ENCODE data around the gene ZIC1.

Gene ZIC1

DNA sequence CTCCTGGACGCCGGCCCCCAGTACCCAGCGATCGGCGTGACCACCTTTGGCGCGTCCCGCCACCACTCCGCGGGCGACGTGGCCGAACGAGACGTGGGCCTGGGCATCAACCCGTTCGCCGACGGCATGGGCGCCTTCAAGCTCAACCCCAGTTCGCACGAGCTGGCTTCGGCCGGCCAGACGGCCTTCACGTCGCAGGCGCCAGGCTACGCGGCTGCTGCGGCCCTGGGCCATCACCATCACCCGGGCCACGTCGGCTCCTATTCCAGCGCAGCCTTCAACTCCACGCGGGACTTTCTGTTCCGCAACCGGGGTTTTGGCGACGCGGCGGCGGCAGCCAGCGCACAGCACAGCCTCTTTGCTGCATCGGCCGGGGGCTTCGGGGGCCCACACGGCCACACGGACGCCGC lies 956 bp downstream of the ZIC1 start:
- no peak for DNase-seq (ENCODE audit: low read depth, low spot score)

DNA sequence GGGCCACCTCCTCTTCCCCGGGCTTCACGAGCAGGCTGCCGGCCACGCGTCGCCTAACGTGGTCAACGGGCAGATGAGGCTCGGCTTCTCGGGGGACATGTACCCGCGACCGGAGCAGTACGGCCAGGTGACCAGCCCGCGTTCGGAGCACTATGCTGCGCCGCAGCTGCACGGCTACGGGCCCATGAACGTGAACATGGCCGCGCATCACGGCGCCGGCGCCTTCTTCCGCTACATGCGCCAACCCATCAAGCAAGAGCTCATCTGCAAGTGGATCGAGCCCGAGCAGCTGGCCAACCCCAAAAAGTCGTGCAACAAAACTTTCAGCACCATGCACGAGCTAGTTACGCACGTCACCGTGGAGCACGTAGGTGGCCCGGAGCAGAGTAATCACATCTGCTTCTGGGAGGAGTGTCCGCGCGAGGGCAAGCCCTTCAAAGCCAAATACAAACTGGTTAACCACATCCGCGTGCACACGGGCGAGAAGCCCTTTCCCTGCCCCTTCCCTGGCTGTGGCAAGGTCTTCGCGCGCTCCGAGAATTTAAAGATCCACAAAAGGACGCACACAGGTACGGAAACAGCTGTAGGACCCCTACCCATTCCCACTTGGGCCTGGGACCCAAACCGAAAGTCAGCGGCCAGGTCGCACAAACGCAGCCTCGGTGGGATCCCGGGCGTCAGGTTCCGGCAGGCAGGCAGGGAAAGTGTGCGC lies 1.5 kb downstream of the ZIC1 start:
- no peak for DNase-seq (ENCODE audit: low read depth, low spot score)

DNA sequence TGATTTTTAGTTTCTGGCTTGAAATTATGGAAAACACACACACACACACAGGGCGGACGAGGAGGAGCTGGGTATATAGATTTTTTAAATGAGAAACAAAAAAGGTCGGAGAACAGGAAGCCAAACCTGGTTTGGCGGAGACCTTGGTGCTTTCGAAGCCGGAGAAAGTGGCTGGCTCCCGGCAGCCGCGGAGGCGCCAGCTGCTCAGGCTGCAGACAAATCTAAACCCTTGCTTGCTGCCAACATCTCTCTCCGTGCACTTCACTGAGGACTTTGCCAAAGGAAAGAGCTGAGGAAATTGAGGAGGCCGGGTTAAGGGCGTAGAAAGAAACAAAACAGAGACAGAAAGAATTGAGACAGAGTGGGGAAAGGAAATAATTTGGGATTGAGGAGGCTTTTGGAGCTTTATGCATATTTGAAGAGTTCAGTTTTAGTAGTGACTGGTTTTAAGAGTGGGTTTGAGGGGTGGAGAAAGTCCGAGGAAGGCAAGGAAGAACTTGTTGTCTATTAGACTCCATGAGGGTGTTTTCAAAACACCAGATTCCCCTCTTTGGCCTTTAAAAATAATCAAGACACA lies 2.2 kb downstream of the ZIC1 start:
- no peak for DNase-seq (ENCODE audit: low read depth, low spot score)

DNA sequence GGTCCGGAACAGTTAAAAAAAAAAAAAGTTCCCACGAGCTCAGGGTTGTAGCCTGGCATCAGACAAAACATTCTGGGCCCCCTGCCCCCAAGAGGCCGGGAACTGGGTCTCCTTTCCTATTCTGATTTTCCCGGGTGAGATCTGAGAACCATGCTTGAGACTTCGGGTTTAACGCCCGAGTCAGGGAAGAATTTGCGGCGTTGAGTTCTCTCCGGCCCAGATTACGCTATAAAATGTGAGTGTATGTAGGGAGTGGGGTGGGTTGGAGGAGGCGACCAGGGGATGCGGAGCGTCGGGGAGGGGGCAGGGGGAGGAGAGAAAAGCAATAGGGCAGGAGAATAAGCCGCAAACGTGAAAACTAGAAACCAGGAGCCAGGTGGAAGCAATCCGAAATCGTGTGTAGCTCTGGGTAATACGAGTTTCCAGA lies 2.7 kb downstream of the ZIC1 start:
- DNase-seq (ENCODE audit: low read depth, low spot score), result no peak

DNA sequence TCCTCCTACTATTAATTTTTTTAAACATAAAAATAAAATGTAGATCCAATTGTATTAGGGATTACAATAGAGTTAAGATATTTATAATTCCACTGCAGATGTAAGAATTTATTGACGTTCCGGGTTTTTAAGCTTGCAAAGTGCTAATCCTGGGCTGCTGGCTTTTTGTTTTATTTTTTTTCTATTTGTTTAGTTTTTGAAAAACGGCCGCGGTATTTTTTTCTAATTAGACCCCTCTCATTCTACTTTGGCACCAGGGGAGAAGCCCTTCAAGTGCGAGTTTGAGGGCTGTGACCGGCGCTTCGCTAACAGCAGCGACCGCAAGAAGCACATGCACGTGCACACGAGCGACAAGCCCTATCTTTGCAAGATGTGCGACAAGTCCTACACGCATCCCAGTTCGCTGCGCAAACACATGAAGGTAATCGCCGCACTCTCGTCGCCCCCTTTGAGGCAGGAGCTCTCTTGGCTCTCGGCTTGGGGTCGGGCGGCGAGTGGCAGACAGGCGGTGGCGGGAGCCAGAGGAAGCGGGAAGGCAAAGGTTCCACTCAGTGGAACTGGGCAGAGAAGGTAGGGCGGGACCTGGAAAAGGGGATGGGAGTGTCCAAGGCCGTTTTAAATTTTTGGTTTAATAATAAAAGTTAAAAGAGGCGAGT lies 3.2 kb downstream of the ZIC1 start:
- no peak for DNase-seq (ENCODE audit: low read depth, low spot score)

DNA sequence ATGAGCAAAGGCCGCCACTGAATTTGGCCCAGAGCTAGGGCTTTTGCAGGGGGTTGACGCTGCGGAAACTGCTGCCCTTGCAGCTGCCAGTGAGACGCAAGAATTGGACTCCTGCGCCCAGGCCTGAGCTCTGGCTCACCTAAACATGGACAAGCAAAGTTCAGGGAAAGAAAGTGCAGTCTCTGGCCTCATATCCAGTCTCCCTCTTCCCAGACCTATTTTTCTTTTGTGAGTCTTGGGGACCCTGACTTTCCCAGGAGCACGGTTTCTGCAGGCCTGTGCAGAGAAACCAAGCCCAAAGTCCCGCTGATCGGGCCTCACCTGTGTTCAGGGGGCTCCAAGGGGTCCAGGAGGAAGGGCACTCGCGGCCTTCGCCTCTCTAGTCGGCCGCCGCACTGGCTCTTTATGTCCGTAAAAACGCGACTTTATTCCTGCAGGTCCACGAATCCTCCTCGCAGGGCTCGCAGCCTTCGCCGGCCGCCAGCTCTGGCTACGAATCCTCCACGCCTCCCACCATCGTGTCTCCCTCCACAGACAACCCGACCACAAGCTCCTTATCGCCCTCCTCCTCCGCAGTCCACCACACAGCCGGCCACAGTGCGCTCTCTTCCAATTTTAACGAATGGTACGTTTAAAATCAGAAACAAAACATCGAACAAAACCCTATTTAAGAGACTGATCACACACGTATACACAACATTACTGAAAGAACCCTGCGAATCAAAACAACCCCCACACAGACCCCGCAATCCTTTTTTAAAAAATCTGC lies 3.9 kb downstream of the ZIC1 start:
- no peak for DNase-seq (ENCODE audit: low read depth, low spot score)

DNA sequence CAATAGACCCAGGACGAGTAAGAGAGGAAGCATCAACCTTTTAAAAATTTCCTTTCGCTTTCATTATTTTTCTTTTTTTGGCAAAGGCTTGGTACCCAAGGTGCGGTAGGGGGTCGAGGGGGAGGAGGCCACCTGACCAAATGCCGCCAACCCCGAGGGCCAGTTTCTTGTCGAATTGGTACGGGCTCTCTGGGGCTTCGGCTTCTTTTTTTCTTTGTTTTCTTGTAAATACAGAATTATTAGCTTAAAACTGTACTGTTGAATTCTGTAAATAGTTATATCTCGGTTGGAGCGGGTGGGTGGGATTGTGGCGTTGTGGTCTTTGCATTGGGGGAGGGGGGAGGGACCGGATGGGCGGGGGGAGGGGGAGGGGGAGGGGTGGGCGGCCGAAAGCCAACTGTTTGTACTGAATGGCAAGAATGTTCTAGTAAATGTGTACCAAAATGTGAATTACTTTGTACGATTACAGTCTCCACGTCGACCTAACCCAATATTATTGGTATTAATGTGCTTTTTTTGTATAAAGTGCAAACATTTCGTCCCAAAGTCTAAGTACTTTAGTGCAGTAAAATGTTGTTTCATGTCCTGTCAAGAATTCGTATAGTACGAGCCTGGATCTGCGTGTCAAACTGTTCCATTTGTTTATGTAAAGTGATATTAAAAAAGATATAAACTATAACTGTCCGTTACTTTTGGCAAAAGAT lies 4.7 kb downstream of the ZIC1 start:
- no peak for DNase-seq (ENCODE audit: low read depth, low spot score)

DNA sequence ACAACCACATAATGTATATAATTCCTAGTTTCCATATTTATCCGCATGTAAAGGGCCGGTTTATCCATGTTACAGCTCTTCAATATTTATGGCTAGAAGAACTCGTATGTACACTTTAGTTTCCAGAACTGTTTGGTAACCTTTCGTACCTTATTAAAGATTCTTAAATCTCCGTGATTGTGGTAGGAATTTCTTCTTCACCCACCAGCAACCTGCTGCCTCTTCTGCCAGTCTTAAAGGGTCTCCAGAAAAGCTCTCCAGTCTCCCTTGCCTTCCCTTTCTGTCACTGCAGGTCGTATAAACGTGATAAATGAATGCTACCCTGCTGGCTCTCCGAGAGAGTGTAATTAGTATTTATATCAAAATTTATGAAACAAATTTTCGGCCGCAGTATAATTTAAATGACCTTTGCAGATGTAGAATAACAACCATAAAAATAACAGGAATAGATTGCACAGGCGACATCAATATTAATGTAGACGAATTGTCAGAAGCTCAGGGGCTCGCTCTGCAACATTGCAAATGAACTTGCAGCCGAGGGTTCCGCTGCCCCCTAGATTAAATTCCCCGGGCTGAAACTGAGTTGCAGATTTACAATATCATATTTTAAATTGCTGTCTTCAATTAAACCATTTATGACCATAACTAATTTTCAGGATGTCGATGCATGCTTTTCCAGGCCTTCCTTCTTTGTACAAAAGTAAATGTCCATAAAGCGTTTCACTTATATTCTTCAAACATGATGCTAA lies 5.4 kb downstream of the ZIC1 start:
- DNase-seq (ENCODE audit: low read depth, low spot score), result no peak

DNA sequence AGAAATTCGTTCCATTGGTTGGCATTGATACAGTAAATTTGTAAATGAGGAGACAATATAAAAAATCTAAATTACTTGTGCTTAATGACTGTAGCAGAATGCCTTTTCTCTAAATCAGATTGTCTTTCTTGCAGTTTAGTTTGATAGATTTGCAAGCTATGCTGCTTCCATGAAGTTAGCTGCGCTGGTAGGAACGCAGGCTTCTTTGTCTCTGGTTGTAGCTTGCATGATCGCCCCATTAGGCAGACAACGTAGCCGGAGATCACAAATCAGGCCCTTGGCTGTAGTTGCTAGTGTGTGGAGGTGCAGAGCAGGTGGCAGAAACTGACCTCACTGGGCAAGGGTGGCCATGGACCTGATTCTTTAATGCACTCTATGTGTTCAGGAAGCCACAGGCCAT lies 6.1 kb downstream of the ZIC1 start:
- no peak for DNase-seq (ENCODE audit: low read depth, low spot score)

DNA sequence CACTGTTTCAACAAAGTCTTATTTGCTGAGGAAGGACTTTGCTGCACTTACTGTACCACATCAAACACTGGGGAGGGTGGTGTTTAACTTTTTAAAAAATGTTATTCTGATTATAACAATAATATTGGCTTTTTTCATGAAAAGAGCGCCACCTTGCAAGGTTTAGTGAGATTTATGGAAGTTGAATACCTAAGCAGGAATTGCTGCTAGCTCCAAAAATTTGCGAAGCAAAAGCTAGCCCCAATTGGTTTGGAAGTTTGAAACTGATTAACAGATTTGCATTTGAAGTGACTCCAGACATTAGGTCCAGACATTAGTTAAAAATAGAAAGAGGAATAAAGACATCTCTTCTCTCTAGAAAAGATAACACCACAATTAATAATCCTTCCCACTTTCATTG lies 6.7 kb downstream of the ZIC1 start:
- DNase-seq (ENCODE audit: low read depth, low spot score), result no peak

DNA sequence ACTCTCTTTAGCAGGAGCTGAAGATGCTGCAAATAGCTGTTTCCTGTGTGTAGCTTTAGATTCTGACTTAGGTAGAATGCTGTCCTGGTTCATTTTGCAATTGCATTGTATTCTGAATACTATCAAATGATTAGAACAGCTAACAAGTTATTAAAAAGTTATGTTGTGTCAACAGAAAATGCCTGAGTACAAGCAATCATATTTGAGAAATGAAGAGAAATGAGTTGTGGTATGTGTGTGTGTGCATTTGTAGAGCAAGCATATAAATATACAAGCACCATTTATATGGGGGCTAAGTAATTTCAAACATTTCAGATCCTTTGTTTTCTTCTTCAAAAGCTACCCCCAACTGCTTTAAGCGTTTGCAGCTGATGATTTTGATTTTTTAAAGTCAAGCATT lies 7.8 kb downstream of the ZIC1 start:
- DNase-seq (ENCODE audit: low read depth, low spot score), result no peak

DNA sequence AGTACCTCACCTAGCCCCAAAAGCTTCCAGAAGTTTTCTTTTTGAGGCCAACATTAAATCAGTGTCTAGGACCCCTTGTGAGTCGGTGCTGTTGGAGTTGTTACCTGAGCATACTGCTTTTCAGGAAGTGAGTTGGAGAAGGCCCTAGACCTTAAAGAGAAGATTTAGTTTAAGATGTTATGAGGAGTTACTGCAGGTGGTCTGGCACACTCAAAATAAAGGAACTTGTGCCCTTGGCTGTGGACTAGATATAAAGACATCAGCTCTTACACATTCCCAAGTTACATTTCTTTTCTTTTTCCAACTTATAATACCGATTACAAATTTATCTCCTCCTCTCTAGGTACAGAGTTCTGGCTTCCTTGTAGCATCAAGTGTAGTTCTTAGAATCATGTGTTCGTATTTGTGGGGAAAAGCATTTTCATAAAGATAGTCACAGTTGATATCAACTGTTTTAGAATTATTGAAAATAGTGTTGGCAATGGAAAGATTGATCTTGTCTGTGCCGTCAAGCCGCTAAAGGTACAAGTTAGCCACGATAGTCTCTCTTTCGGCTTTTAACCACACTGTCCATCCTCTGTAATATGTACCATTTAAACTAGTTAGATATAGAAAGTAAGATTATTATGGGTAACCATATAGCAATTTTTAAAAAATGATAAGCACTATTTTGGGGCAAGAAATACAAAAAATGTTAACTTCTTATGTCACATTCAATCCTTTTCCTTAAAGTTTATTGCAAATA lies 8.6 kb downstream of the ZIC1 start:
- no peak for DNase-seq (ENCODE audit: low read depth, low spot score)

DNA sequence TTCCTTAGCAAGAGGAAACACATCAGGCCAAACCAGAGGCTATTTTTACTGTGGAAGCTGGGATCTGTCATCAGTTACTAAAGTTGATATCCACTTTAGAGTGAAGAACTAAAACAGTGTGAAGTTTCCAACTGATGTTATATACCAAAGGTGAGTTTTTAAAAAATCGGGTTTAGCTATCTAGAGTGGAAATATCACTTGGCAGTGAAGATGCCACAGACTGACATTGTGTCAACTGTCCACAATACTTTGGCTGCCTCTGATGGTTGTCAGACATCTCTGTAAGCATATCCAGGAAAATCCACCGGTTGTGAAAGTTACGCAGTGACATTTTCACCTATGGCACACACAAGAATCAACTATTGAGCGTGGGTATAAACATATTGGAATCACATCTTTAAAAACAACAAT lies 9.2 kb downstream of the ZIC1 start:
- DNase-seq (ENCODE audit: low read depth, low spot score), result no peak

DNA sequence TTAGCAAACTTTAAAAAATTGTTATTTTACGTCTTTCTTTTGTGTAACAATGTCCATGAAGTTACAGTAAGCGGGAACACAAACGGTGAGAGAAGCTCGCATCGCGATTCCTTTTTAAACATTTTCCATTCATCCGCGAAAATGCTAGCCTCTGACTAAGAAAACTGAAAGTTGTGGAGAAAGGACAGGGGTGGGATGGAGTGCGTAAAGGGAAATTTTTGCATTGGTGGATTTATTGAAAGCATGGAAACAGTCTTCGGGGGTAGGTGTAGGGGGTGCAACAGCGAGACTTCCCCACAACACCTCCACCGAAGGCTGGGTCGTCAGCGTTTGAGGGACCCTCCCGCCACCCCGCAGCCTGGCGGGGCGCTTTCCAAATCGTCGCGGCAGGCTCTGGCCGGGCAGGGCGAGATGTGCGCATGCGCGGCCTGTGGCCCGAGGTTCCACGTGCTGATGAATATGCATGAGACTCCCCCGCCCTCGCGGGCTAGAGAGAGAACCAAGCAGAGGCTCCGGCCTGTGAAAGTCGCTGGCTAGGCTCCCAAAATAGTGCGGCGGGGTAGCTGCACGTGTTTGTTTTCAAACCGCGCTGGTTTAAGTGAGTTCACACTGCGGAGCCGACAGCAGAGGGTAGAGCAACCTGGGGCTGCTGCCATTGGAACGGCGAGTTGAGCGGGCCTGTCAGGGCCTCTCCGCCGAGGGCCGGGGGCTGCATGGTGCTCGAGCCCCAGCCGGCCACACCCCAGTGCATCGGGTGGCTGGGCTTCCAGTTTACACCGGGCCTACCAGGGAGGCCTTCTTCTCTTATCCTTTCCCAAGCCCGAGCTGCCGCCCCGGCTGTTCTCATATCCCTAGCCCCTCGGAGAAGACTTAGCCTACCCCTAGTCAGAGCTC lies 9.9 kb downstream of the ZIC1 start:
- no peak for DNase-seq (ENCODE audit: low read depth, low spot score)

DNA sequence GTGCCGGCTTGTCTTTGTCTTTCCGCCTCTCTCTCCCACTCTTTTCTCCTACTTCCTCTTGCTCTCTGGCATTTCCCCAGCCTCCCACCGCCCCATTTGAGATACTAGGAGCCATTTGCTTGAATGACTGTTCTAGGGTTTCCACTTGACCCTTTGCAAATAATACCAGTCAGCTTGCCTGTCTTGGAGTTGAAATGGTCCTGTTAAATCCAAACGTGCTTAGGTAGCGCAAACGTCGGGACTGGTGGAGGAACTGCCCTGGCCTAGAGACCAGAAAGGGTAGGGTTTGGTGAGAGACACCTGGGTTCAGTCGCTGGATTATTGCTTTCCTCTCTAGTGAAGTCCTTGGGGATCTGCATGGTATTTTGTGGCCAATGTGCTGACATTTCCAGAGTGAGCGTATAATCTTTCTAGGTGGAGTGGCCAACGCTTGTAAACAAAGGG lies 10.6 kb downstream of the ZIC1 start:
- DNase-seq (ENCODE audit: low read depth, low spot score), result no peak

DNA sequence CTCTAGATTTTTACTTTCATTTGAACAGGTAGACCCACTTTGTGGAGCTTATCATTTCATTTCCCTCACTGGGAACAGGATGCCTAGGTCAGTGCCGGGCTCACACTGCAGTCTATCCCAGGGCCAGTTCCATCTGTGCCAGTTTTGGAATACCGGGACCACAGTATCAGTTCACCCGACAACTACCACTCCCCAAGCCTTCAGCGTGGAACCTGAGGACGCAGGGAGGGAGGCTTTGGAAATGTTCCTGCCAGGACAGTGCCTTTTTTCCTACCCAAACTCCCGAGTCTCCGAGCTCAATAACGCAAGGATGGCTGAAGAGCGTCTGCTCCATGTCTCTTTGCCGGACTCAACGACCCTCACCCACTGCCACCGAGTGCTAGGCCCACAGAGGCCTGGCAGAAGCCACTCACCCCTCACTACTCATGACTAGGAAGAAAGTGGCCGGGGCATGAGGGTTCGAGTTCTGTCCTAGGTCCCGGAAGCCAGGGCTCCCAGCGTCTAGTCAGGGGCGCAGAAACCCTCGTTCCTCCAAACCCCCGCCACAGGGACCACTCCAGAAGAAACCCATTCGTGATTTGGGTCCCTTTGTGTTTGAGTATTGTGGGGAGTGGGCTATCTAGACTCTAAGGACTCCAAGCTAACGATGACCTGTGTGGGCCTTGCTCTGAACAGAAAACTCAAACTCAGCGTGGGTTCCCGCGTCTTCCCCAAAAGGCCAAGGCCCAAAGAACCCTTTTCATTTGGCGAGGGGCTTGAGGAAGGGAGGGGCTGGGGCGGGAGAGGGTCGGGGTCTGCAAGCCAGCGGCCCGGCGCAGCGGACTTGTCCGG lies 11.4 kb downstream of the ZIC1 start:
- no peak for DNase-seq (ENCODE audit: low read depth, low spot score)

DNA sequence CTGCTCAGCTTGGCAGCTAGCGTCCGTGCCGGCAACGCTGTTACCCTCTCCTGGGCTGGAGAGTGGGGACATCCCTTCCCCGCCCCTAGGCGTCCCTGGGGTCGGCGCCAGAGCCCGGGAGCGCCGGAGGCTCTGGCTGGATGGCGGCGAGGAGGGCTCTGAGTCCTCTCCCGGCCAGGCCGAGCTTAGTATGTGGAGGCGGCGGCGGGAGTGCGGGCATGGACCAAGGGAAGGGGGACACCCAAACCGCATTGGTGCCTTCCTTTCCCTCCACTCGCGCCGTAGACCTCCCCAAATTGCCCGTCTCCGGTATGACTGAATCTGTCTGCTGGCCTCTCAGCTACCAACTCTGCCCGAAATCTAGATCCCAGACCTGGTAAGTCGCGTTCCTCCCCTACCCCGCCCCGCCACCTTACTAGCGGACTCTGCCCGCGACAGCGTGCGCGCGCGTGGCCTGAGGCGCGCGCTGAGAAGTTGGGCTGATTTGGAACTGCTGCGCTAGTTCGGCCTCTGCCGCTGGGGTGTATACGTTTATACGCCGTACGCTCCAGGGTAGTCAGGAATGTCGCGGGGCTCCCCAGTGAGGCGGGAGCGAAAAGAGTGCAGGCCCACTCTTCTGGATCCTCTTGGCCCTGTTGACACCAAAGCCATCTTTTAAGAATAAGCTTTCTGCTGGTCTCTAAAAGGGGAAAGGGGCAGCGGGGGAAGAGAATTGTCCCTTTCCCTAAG lies 12.2 kb downstream of the ZIC1 start:
- no peak for DNase-seq (ENCODE audit: low read depth, low spot score)

DNA sequence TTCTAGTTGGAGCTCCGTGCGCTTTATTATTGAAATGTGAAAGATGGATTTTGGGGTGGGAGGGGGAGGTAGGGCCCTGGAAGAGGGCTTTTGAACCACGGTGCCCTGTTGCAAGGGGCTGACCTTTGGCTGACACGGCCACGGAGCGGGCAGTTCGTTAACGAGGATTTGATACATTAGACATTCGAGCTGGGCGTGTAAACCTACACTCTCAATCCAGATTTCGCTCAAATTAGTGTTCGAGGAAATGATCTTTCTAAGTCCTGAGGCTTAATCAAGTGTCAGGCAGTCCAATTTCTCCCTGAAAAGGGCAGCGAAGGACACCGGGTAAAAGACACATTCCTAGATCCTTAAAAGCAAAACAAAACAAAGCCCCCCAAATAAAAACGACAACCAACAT lies 13.0 kb downstream of the ZIC1 start:
- no peak for DNase-seq (ENCODE audit: low read depth, low spot score)
